SK-N-MC (cell line): ENCODE results near the gene FOXA1.

Source experiments
- EZH2 ChIP-seq: fragments of 200-600 bp; sonication (generic); IDR thresholded peaks from one replicate; pipeline ENCODE4 v1.6.1; 2017; ENCODE audit warnings: antibody characterized with exemption
- FOXP2 ChIP-seq: optimal IDR thresholded peaks from 2 replicates; pipeline ENCODE3; 2011; ENCODE audit warnings: mild to moderate bottlenecking, moderate library complexity; ENCODE audit not compliant: insufficient read depth; ENCODE audit errors: extremely low read length, control extremely low read depth
- POLR2AphosphoS5 ChIP-seq: IDR thresholded peaks from 2 replicates; pipeline ENCODE4 v1.6.1; 2012; ENCODE audit warnings: mild to moderate bottlenecking, low read depth, low read length, borderline replicate concordance

DNA sequence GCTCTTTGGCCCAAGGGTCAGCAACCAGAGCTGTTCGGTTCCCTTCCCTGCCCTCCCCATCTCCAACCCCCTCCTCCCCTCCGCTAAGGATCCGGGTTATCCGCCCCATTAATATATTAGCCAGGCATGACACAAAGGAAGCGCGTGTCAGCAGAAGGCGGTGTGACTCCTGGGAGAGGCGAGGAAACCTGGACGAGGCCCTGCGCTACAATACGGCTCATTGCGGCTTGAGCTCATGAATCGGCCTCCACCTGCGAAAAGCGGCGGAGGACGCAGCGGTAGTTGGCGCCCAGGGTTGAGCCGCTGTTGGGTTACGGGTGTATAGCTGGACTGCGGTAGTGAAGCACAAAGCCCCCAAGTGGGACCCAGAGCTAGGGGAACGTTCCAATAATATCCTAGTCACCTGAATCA lies 9.9 kb downstream of the FOXA1 start:
- TF ChIP-seq EZH2 (no peak), POLR2AphosphoS5 (no peak), FOXP2 (no peak)
